SU-DHL-6 (cell line): ENCODE data around the gene TCF21.

Experiments used
- H2AFZ ChIP-seq: fragments of 200-600 bp; sonication (generic); 2 replicates; pipeline ENCODE4 v1.6.1; 2014; ENCODE audit warnings: low read depth, mild to moderate bottlenecking, moderate library complexity, mixed read lengths, antibody characterized with exemption, low read length; ENCODE audit not compliant: severe bottlenecking
- H3F3A ChIP-seq: fragments of 200-600 bp; shearing (Covaris generic); 2 replicates; pipeline ENCODE4 v1.6.0; 2016; ENCODE audit warnings: antibody characterized with exemption, mild to moderate bottlenecking; ENCODE audit not compliant: insufficient read depth
- H3K27ac ChIP-seq: fragments of 200-600 bp; sonication (generic); 2 replicates; pipeline ENCODE4 v1.5.1; 2016; ENCODE audit warnings: low read depth, mild to moderate bottlenecking, low read length, moderate library complexity, mixed read lengths
- H3K27me3 ChIP-seq: fragments of 200-600 bp; sonication (generic), shearing (Covaris generic); 2 replicates; pipeline ENCODE4 v1.6.0; 2014; ENCODE audit warnings: mild to moderate bottlenecking, low read length
- H3K36me3 ChIP-seq: fragments of 200-600 bp; sonication (generic); 2 replicates; pipeline ENCODE4 v1.6.1; 2014; ENCODE audit warnings: mild to moderate bottlenecking, low read length, mixed read lengths
- H3K4me2 ChIP-seq: fragments of 300-600, 200-600 bp; shearing (Covaris generic), sonication (generic); 2 replicates; pipeline ENCODE4 v1.6.0; 2014; ENCODE audit warnings: low read length, low read depth, mild to moderate bottlenecking; ENCODE audit not compliant: poor library complexity, severe bottlenecking
- H3K4me3 ChIP-seq: fragments of 200-600 bp; sonication (generic); 2 replicates; pipeline ENCODE4 v1.5.1; 2014; ENCODE audit warnings: antibody characterized with exemption, low read length, mild to moderate bottlenecking, mixed read lengths; ENCODE audit not compliant: insufficient read depth, poor library complexity, severe bottlenecking
- H3K79me2 ChIP-seq: fragments of 200-600 bp; sonication (generic); 2 replicates; pipeline ENCODE4 v1.6.1; 2014; ENCODE audit warnings: mild to moderate bottlenecking, low read length, moderate library complexity; ENCODE audit not compliant: insufficient read depth
- H3K9ac ChIP-seq: fragments of 200-600 bp; sonication (generic); 2 replicates; pipeline ENCODE4 v1.7.0; 2014; ENCODE audit warnings: mild to moderate bottlenecking, low read length
- H3K9me2 ChIP-seq: fragments of 200-600 bp; sonication (generic); replicated peaks from 2 replicates; pipeline ENCODE4 v1.6.1; 2014; ENCODE audit warnings: low read length; ENCODE audit not compliant: insufficient read depth
- H3K9me3 ChIP-seq: fragments of 200-600 bp; sonication (generic); 2 replicates; pipeline ENCODE4 v1.6.1; 2014; ENCODE audit warnings: low read length, mixed read lengths; ENCODE audit not compliant: insufficient read depth
- H4K20me1 ChIP-seq: fragments of 200-600 bp; sonication (generic); 2 replicates; pipeline ENCODE4 v1.6.1; 2014; ENCODE audit warnings: low read depth, mild to moderate bottlenecking, antibody characterized with exemption, low read length, moderate library complexity, mixed read lengths
- EZH2phosphoT487 ChIP-seq: fragments of 200-600 bp; sonication (generic), shearing (Covaris generic); conservative IDR thresholded peaks from 2 replicates; pipeline ENCODE4 v1.6.1; 2018; ENCODE audit warnings: mild to moderate bottlenecking, antibody characterized with exemption, low read length, moderate library complexity, mixed read lengths
- TF ChIP-seq, protein P1 (sequence below): fragments of 200-600 bp; sonication (generic); IDR thresholded peaks from one replicate; pipeline ENCODE4 v1.5.1; 2017; ENCODE audit warnings: antibody characterized with exemption, mild to moderate bottlenecking, low read length, moderate library complexity; ENCODE audit not compliant: insufficient read depth, poor library complexity, severe bottlenecking

TCF21 gene

DNA sequence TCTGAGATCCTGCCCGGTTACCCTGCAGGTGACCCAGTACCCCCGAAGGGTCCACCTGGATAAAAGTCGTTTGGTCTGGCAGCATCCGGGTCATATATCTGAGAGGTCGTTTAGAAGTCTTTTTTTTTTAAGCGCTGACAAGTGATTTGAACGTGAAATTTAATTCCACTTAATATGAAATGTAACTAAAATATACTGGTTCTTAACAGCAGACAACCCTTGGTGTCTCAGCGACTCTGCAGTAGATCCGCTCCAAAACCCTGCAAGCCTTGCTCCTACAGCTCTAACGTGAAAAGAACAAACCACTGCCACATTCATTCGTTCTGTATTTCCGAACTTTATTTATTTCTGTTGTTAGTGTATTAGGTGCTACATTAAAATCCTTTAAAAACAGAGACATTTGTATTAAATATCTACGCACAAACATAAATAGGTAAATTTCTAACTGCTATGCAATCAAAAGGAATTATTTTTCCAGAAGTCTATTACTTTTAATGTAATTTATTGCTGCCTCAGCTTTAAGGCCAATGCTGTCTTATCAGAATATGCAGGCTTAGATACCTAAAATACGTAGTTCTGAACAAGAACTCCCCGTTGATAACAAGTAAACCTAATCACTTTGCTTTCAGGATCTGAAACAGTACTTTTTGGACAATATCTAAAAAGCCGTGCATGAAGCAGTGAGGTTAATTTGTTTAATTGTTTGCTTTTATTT lies 33.5 kb upstream of the TCF21 start:
- H3K4me3 ChIP-seq = no peak overlapping the region

DNA sequence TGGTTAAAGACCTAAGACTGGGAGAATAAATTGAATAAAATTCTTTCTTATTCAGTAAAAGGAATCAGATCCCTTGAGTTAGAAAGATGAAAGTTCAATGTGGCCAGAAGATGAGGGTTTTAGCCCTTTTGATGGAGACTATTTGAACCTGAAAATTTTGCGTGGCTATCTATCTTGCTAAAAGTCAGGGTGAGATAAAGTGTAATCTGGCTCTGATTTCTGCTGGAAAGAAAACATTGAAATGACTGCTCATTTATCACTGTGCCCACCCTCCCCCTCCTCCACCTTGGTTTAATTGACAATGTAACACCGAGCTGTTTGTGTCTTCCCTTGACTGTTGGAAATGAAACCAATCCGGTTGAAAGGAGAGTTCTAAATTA lies 32.9 kb upstream of the TCF21 start:
- Histone ChIP-seq H3K9ac (no peak overlapping the region), H3K27me3 (no peaks in the 10 kb centered on the region), H3K36me3 (no peaks in the 10 kb centered on the region), H3F3A (no peaks in the 10 kb centered on the region), H3K4me3 (no peak overlapping the region), H3K9me2 (no peaks in the 10 kb centered on the region), H2AFZ (no peak overlapping the region), H3K9me3 (no peaks in the 10 kb centered on the region), H3K27ac (no peak overlapping the region), H4K20me1 (no peaks in the 10 kb centered on the region), H3K4me2 (no peak overlapping the region), H3K79me2 (no peaks in the 10 kb centered on the region)
- TF ChIP-seq, protein P1, sequence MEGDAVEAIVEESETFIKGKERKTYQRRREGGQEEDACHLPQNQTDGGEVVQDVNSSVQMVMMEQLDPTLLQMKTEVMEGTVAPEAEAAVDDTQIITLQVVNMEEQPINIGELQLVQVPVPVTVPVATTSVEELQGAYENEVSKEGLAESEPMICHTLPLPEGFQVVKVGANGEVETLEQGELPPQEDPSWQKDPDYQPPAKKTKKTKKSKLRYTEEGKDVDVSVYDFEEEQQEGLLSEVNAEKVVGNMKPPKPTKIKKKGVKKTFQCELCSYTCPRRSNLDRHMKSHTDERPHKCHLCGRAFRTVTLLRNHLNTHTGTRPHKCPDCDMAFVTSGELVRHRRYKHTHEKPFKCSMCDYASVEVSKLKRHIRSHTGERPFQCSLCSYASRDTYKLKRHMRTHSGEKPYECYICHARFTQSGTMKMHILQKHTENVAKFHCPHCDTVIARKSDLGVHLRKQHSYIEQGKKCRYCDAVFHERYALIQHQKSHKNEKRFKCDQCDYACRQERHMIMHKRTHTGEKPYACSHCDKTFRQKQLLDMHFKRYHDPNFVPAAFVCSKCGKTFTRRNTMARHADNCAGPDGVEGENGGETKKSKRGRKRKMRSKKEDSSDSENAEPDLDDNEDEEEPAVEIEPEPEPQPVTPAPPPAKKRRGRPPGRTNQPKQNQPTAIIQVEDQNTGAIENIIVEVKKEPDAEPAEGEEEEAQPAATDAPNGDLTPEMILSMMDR = no peak
- TF ChIP-seq EZH2phosphoT487 = no peak

More for the DNA sequence above, 33.5 kb upstream of the TCF21 start:
- H3K27ac ChIP-seq = no peak overlapping the region
- H3K79me2 ChIP-seq = no peaks in the 10 kb centered on the region
- no peaks in the 10 kb centered on the region for H3F3A ChIP-seq
- H3K9me3 ChIP-seq = no peaks in the 10 kb centered on the region
- no peak overlapping the region for H3K4me2 ChIP-seq
- no peaks in the 10 kb centered on the region for H4K20me1 ChIP-seq
- H3K27me3 ChIP-seq = no peaks in the 10 kb centered on the region
- no peak overlapping the region for H3K9ac ChIP-seq
- H2AFZ ChIP-seq = no peak overlapping the region
- TF ChIP-seq, protein P1 = no peak
- no peak for TF ChIP-seq EZH2phosphoT487
- no peaks in the 10 kb centered on the region for H3K9me2 ChIP-seq
- no peaks in the 10 kb centered on the region for H3K36me3 ChIP-seq

DNA sequence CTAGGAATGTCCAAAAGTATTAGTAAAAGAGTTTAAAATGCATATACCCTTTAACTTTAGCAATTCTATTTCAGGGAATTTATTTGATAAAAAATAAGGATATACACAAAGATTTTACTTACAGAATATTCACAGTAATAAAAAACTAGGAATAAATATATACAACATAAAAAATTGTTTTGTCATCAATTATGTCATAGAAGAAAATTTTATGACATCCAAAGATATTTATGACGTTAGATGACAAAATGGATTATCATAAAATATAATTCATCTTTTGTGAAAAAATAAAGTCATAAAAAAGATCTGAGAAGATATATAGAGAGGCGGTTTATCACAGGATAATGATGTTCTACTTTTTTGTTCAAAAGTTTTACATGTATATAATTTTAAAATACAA lies 32.0 kb upstream of the TCF21 start:
- H3K27me3 ChIP-seq = no peaks in the 10 kb centered on the region
- H3K9ac ChIP-seq = no peak overlapping the region

More for the DNA sequence above, 32.0 kb upstream of the TCF21 start:
- Histone ChIP-seq H3K36me3 (no peaks in the 10 kb centered on the region), H3K79me2 (no peaks in the 10 kb centered on the region), H3K4me2 (no peak overlapping the region), H3K9me2 (no peaks in the 10 kb centered on the region), H3K9me3 (no peaks in the 10 kb centered on the region), H2AFZ (no peak overlapping the region), H3K4me3 (no peak overlapping the region), H3F3A (no peaks in the 10 kb centered on the region), H3K27ac (no peak overlapping the region), H4K20me1 (no peaks in the 10 kb centered on the region)
- no peak for TF ChIP-seq EZH2phosphoT487
- TF ChIP-seq, protein P1 = no peak
